Panc1 (cell line): ENCODE data around the gene MPL. TPM values are rescaled to one million over a fixed set of nuclear protein-coding genes. Genes with fewer than 3 reads are reported as not detected.

Experiments
- ATAC-seq: fragments of 200-7000 bp; cut with Tn5 transposase; 2 replicates; pipeline ENCODE4 v1.9.1; 2020; ENCODE audit warnings: mild to moderate bottlenecking, moderate library complexity
- BruUV-seq: library from RNA; stranded (reverse); fragments of 400-500 nt; replicated peaks from 2 replicates; lab custom pipeline; 2021; lab: Mats Ljungman, UMichigan
- CTCF ChIA-PET: fragments of 300-600 bp; sonication (Branson Sonifier 250); formaldehyde crosslinking; loops from one replicate; lab custom pipeline; 2022; ENCODE audit warnings: antibody characterized with exemption; lab: Charles Lee
- POLR2A ChIA-PET: fragments of 300-600 bp; sonication (Branson Sonifier 250); formaldehyde crosslinking; loops from one replicate; lab custom pipeline; 2022; ENCODE audit warnings: antibody characterized with exemption; lab: Charles Lee
- DNase-seq: peaks from one replicate; pipeline ENCODE4 v3.0.0-alpha.2; 2010; ENCODE audit warnings: low read depth, low spot score
- H3K27ac ChIP-seq: 2 replicates; pipeline ENCODE4 v1.5.1; 2011; ENCODE audit warnings: mild to moderate bottlenecking, low read length, inconsistent platforms
- H3K27me3 ChIP-seq: fragments of 200-500 bp; sonication (Bioruptor generic); 2 replicates; pipeline ENCODE4 v1.6.0; 2014; ENCODE audit warnings: low read length, inconsistent platforms; ENCODE audit not compliant: control insufficient read depth, insufficient read depth
- H3K36me3 ChIP-seq: fragments of 200-500 bp; sonication (Bioruptor generic); 2 replicates; pipeline ENCODE4 v1.5.1; 2014; ENCODE audit warnings: inconsistent platforms, mild to moderate bottlenecking, low read length, moderate library complexity; ENCODE audit not compliant: control insufficient read depth, insufficient read depth
- H3K4me1 ChIP-seq: 2 replicates; pipeline ENCODE4 v1.5.1; 2011; ENCODE audit warnings: inconsistent platforms, mild to moderate bottlenecking, low read length, moderate library complexity; ENCODE audit not compliant: control insufficient read depth, insufficient read depth
- H3K4me3 ChIP-seq, 2 experiments: 2 replicates each; pipeline ENCODE4 v1.5.1; 2011 to 2012; ENCODE audit warnings: low read depth in 2 of 2, low read length in 2 of 2, mild to moderate bottlenecking in 2 of 2, inconsistent platforms in 1 of 2, moderate library complexity in 1 of 2
- H3K9me3 ChIP-seq: fragments of 200-500 bp; sonication (Bioruptor generic); 2 replicates; pipeline ENCODE4 v1.5.1; 2014; ENCODE audit warnings: low read depth, mild to moderate bottlenecking, inconsistent platforms, low read length, moderate library complexity; ENCODE audit not compliant: control insufficient read depth, insufficient read depth
- POLR2AphosphoS5 ChIP-seq: IDR thresholded peaks from 2 replicates; pipeline ENCODE4 v1.6.1; 2012; ENCODE audit warnings: mild to moderate bottlenecking, low read depth, low read length, moderate library complexity
- SIN3A ChIP-seq: IDR thresholded peaks from 2 replicates; pipeline ENCODE4 v1.6.1; 2012; ENCODE audit warnings: low read depth, mild to moderate bottlenecking, low read length, moderate library complexity, borderline replicate concordance; ENCODE audit not compliant: insufficient read depth
- TCF7L2 ChIP-seq: IDR thresholded peaks from 2 replicates; pipeline ENCODE4 v1.6.1; 2011; ENCODE audit warnings: mild to moderate bottlenecking, low read depth, low read length, inconsistent platforms
- in situ Hi-C: cut with HindIII; loops from 2 replicates; pipeline ENCODE4 v1.10.0; 2016; ENCODE audit warnings: low sequenced_read_pairs, low pct_unique_long_range_greater_than_20kb
- intact Hi-C: fragments of 100-400 bp; cut with micrococcal nuclease; formaldehyde crosslinking; loops from one replicate; pipeline ENCODE4 v1.10.0; 2022; ENCODE audit not compliant: unreplicated experiment
- total RNA-seq: library from RNA; stranded (reverse); gene quantifications from one replicate; pipeline ENCODE4 v1.2.1, GENCODE V29; 2021; ENCODE audit not compliant: unreplicated experiment
- TF ChIP-seq, protein P1 (sequence below): fragments of 450-650 bp; IDR thresholded peaks from 2 replicates; pipeline ENCODE4 v1.5.1; 2017; ENCODE audit warnings: mild to moderate bottlenecking
- TF ChIP-seq, protein P2 (sequence below), 2 experiments: IDR thresholded peaks; 2 replicates each; pipeline ENCODE4 v1.6.1; 2011 to 2012; ENCODE audit warnings: low read depth in 2 of 2, control low read depth in 1 of 2, low read length in 1 of 2, mild to moderate bottlenecking in 1 of 2, moderate library complexity in 1 of 2; ENCODE audit not compliant: insufficient read depth in 1 of 2

MPL gene
- total RNA-seq, 1 experiment from 2014 or later, result not detected

- Histone ChIP-seq H3K27me3 (no peaks in the 10 kb centered on the region), H3K36me3 (no peaks in the 10 kb centered on the region), H3K9me3 (no peaks in the 10 kb centered on the region), H3K27ac (no peak overlapping the region), H3K4me1 (no peaks in the 10 kb centered on the region), H3K4me3 (no peak overlapping the region)
- POLR2A ChIA-PET, result no interaction called here
- intact Hi-C loops (no loop called here), in situ Hi-C loops (no loop called here)
- CTCF ChIA-PET, result no interaction called here
- TF ChIP-seq SIN3A, result no peak
- TF ChIP-seq, protein P1, sequence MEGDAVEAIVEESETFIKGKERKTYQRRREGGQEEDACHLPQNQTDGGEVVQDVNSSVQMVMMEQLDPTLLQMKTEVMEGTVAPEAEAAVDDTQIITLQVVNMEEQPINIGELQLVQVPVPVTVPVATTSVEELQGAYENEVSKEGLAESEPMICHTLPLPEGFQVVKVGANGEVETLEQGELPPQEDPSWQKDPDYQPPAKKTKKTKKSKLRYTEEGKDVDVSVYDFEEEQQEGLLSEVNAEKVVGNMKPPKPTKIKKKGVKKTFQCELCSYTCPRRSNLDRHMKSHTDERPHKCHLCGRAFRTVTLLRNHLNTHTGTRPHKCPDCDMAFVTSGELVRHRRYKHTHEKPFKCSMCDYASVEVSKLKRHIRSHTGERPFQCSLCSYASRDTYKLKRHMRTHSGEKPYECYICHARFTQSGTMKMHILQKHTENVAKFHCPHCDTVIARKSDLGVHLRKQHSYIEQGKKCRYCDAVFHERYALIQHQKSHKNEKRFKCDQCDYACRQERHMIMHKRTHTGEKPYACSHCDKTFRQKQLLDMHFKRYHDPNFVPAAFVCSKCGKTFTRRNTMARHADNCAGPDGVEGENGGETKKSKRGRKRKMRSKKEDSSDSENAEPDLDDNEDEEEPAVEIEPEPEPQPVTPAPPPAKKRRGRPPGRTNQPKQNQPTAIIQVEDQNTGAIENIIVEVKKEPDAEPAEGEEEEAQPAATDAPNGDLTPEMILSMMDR, result no peak
- TF ChIP-seq, protein P2, sequence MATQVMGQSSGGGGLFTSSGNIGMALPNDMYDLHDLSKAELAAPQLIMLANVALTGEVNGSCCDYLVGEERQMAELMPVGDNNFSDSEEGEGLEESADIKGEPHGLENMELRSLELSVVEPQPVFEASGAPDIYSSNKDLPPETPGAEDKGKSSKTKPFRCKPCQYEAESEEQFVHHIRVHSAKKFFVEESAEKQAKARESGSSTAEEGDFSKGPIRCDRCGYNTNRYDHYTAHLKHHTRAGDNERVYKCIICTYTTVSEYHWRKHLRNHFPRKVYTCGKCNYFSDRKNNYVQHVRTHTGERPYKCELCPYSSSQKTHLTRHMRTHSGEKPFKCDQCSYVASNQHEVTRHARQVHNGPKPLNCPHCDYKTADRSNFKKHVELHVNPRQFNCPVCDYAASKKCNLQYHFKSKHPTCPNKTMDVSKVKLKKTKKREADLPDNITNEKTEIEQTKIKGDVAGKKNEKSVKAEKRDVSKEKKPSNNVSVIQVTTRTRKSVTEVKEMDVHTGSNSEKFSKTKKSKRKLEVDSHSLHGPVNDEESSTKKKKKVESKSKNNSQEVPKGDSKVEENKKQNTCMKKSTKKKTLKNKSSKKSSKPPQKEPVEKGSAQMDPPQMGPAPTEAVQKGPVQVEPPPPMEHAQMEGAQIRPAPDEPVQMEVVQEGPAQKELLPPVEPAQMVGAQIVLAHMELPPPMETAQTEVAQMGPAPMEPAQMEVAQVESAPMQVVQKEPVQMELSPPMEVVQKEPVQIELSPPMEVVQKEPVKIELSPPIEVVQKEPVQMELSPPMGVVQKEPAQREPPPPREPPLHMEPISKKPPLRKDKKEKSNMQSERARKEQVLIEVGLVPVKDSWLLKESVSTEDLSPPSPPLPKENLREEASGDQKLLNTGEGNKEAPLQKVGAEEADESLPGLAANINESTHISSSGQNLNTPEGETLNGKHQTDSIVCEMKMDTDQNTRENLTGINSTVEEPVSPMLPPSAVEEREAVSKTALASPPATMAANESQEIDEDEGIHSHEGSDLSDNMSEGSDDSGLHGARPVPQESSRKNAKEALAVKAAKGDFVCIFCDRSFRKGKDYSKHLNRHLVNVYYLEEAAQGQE (IDR thresholded peaks at IDR 0.05; ENCODE audit: insufficient read depth in 1 of 2, low read depth in 2 of 2, low read length in 1 of 2), result no peak
- TF ChIP-seq TCF7L2, result no peak
- no peak for TF ChIP-seq POLR2AphosphoS5
- no TSS peak for BruUV-seq
- DNase-seq, result no peak
- ATAC-seq, result no peak
Measured at GRCh38 chr1:43324810-43325209, 12.8 kb upstream of the MPL start.

- no peaks in the 10 kb centered on the region for H3K27me3 ChIP-seq
Measured at GRCh38 chr1:43325381-43325780, 12.2 kb upstream of the MPL start.

More at GRCh38 chr1:43325381-43325780, 12.2 kb upstream of the MPL start:
- CTCF ChIA-PET, result no interaction called here
- POLR2A ChIA-PET, result no interaction called here
- H3K4me1 ChIP-seq, result no peaks in the 10 kb centered on the region
- no peaks in the 10 kb centered on the region for H3K9me3 ChIP-seq
- H3K36me3 ChIP-seq, result no peaks in the 10 kb centered on the region
- H3K4me3 ChIP-seq, result no peak overlapping the region
- no TSS peak for BruUV-seq
- TF ChIP-seq POLR2AphosphoS5 (no peak), TCF7L2 (no peak), SIN3A (no peak)
- TF ChIP-seq, protein P1, result no peak
- TF ChIP-seq, protein P2 (IDR thresholded peaks at IDR 0.05; ENCODE audit: insufficient read depth in 1 of 2, low read depth in 2 of 2, low read length in 1 of 2), result no peak
- no peak for DNase-seq
- intact Hi-C loops (no loop called here), in situ Hi-C loops (no loop called here)
- no peak overlapping the region for H3K27ac ChIP-seq
- no peak for ATAC-seq
